Type B pancreatic cell (in vitro differentiated cells): ENCODE measurements around the gene WDR93. TPM values are rescaled to one million over a fixed set of nuclear protein-coding genes. Genes with fewer than 3 reads are reported as not detected.

Source experiments
- DNase-seq: peaks from one replicate; pipeline ENCODE4 v3.0.0; 2021; ENCODE audit warnings: mixed read lengths; ENCODE audit not compliant: unreplicated experiment; ENCODE audit errors: extremely low spot score
- H3K27ac Mint-ChIP-seq: 2 replicates; pipeline ENCODE4 v1.8.0; 2021; ENCODE audit warnings: mild to moderate bottlenecking, mixed read lengths
- H3K27me3 Mint-ChIP-seq: 2 replicates; pipeline ENCODE4 v1.8.0; 2021; ENCODE audit warnings: mixed read lengths
- H3K36me3 Mint-ChIP-seq: 2 replicates; pipeline ENCODE4 v1.8.0; 2021; ENCODE audit warnings: mixed read lengths
- H3K4me1 Mint-ChIP-seq: one replicate; pipeline ENCODE4 v1.8.0; 2021; ENCODE audit warnings: mixed read lengths; ENCODE audit not compliant: unreplicated experiment
- H3K4me3 Mint-ChIP-seq: 2 replicates; pipeline ENCODE4 v1.8.0; 2021; ENCODE audit warnings: mild to moderate bottlenecking, mixed read lengths
- H3K9me3 Mint-ChIP-seq: 2 replicates; pipeline ENCODE4 v1.8.0; 2021; ENCODE audit warnings: mixed read lengths
- CTCF ChIP-seq: fragments of 200-600 bp; sonication (generic); conservative IDR thresholded peaks from 2 replicates; pipeline ENCODE4 v1.5.0; 2021; ENCODE audit warnings: antibody characterized with exemption, mild to moderate bottlenecking
- total RNA-seq: library from RNA; stranded (reverse); gene quantifications from 2 replicates; pipeline ENCODE4 v1.2.1, GENCODE V29; 2021; ENCODE audit warnings: low replicate concordance

WDR93 gene
- total RNA-seq, 1 donor from 2014 or later, result 1.5 TPM

DNA sequence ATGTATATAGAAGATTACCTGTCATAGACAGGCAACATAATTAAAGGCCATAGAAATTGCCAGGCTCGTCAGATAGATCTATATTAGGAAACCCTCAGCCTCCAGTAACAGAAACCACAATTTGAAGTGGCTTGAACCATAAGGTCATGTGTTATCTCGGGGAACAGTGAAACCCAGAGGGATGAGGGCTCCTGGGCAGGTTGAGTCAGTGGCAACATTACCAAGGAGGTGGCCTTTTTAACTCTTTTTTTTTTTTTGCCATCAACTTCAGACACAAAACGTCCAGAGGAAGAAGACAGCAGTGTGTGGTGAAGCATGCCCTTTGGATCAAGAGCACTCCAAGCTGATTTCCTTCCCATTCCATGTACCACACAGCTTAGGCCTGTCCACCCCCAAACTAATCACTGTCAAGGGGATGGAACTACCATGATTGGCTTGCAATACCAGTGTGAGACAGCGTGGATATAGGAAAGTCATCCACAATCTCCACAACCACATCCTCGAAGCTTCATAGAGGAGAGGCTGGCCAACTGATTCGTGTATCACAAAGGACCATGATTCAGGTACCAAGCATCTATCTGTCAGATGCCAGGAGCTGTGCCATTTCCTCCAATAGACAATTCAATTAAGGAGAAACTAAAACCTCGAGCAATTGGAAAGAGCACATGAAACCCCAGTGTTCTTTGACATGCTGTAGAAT, 34.3 kb upstream of the WDR93 start:
- no peak overlapping the region for H3K27ac Mint-ChIP-seq
- no peak for TF ChIP-seq CTCF
- peaks cover 25% of the 10 kb centered on the region for H3K27me3 Mint-ChIP-seq
- H3K4me1 Mint-ChIP-seq, result peaks cover 13% of the 10 kb centered on the region
- peaks cover 4% of the 10 kb centered on the region for H3K9me3 Mint-ChIP-seq
- peak overlapping the region; percentile 86 for H3K4me3 Mint-ChIP-seq
- H3K36me3 Mint-ChIP-seq, result peaks cover 3% of the 10 kb centered on the region
- no peak for DNase-seq

DNA sequence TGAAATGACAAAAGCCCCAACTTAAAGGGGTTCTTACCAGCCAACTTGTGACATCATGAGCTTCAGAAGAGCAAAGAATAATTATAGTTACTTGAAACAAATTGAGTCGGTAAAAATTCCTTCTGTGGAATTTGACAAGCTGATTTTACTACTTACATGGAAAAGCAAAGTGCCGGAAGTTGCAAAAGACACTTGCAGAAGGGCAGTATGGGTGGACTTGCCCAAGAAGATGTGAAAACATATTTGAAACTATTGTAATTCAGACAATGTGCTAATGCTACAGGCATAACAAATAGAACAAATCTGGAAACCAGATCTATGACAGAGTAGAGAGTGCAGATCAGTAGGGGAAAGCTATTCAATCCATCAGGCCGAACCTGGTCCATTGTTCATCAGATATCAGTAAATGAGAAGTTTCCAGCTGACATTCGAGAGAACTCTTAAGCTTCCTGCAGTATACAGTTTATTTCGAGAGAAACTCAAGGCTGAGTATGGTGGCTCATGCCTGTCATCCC, 32.9 kb upstream of the WDR93 start:
- Mint-ChIP-seq H3K4me3 (no peak overlapping the region), H3K4me1 (peaks cover 13% of the 10 kb centered on the region), H3K36me3 (no peaks in the 10 kb centered on the region), H3K9me3 (peaks cover 4% of the 10 kb centered on the region), H3K27ac (no peak overlapping the region), H3K27me3 (peaks cover 25% of the 10 kb centered on the region)
- no peak for TF ChIP-seq CTCF
- DNase-seq, result no peak

GRCh38 chr15:89659295-89659694, 31.3 kb upstream of the WDR93 start:
- peaks cover 8% of the 10 kb centered on the region for H3K4me1 Mint-ChIP-seq
- peaks cover 4% of the 10 kb centered on the region for H3K9me3 Mint-ChIP-seq
- H3K4me3 Mint-ChIP-seq, result no peak overlapping the region
- H3K27ac Mint-ChIP-seq, result no peak overlapping the region
- H3K36me3 Mint-ChIP-seq, result no peaks in the 10 kb centered on the region
- no peak for TF ChIP-seq CTCF
- peaks cover 27% of the 10 kb centered on the region for H3K27me3 Mint-ChIP-seq
- no peak for DNase-seq

- H3K27me3 Mint-ChIP-seq, result peaks cover 25% of the 10 kb centered on the region
- H3K4me3 Mint-ChIP-seq, result no peak overlapping the region
- peaks cover 8% of the 10 kb centered on the region for H3K4me1 Mint-ChIP-seq
- no peak overlapping the region for H3K27ac Mint-ChIP-seq
- H3K9me3 Mint-ChIP-seq, result peaks cover 4% of the 10 kb centered on the region
- TF ChIP-seq CTCF, result no peak
- no peaks in the 10 kb centered on the region for H3K36me3 Mint-ChIP-seq
- DNase-seq, result no peak
Observed at GRCh38 chr15:89660556-89660955, 30.1 kb upstream of the WDR93 start.

GRCh38 chr15:89662893-89663626, 27.6 kb upstream of the WDR93 start:
- Mint-ChIP-seq H3K9me3 (peaks cover 4% of the 10 kb centered on the region), H3K4me3 (no peak overlapping the region), H3K27me3 (peaks cover 25% of the 10 kb centered on the region), H3K4me1 (peaks cover 4% of the 10 kb centered on the region), H3K27ac (no peak overlapping the region), H3K36me3 (no peaks in the 10 kb centered on the region)
- DNase-seq, result no peak
- no peak for TF ChIP-seq CTCF
